HUES6 (cell line): ENCODE results near the gene ZNF566.

Source experiments
- H3K27ac ChIP-seq: 2 replicates; pipeline ENCODE4 v1.7.0; 2013; ENCODE audit warnings: low read depth, mild to moderate bottlenecking, low read length, inconsistent platforms
- H3K27me3 ChIP-seq: 2 replicates; pipeline ENCODE4 v1.6.1; 2013; ENCODE audit warnings: low read length; ENCODE audit not compliant: control insufficient read depth, insufficient read depth
- H3K36me3 ChIP-seq: 2 replicates; pipeline ENCODE4 v1.6.1; 2013; ENCODE audit warnings: low read length; ENCODE audit not compliant: control insufficient read depth, insufficient read depth
- H3K4me1 ChIP-seq: 2 replicates; pipeline ENCODE4 v1.6.1; 2013; ENCODE audit warnings: low read length; ENCODE audit not compliant: control insufficient read depth, insufficient read depth
- H3K4me3 ChIP-seq: 2 replicates; pipeline ENCODE4 v1.5.1; 2013; ENCODE audit warnings: low read depth, low read length
- H3K9ac ChIP-seq: one replicate; pipeline ENCODE4 v1.6.1; 2013; ENCODE audit warnings: mild to moderate bottlenecking, low read length
- H3K9me3 ChIP-seq: 2 replicates; pipeline ENCODE4 v1.6.1; 2013; ENCODE audit warnings: low read depth, low read length; ENCODE audit not compliant: control insufficient read depth, insufficient read depth

Gene ZNF566

GRCh38 chr19:36404498-36404897 is 84.9 kb downstream of the ZNF566 start:
- Histone ChIP-seq H3K9ac (no peak overlapping the region), H3K36me3 (peaks cover 71% of the 10 kb centered on the region), H3K27me3 (no peaks in the 10 kb centered on the region), H3K4me3 (no peak overlapping the region), H3K4me1 (no peaks in the 10 kb centered on the region), H3K27ac (no peak overlapping the region), H3K9me3 (peaks cover 7% of the 10 kb centered on the region; the same call in 1 of the 2 replicates)

- H3K9me3 ChIP-seq, result peaks cover 15% of the 10 kb centered on the region; the same call in 1 of the 2 replicates
- H3K4me3 ChIP-seq, result no peak overlapping the region
- H3K27ac ChIP-seq, result no peak overlapping the region
- H3K4me1 ChIP-seq, result no peaks in the 10 kb centered on the region
- H3K27me3 ChIP-seq, result no peaks in the 10 kb centered on the region
- peaks cover 54% of the 10 kb centered on the region for H3K36me3 ChIP-seq
- H3K9ac ChIP-seq, result no peak overlapping the region
Measured at GRCh38 chr19:36401475-36401874, 87.9 kb downstream of the ZNF566 start.

GRCh38 chr19:36398571-36398970 is 90.8 kb downstream of the ZNF566 start:
- Histone ChIP-seq H3K27me3 (no peaks in the 10 kb centered on the region), H3K36me3 (peaks cover 47% of the 10 kb centered on the region), H3K9ac (no peak overlapping the region), H3K9me3 (peaks cover 34% of the 10 kb centered on the region), H3K4me3 (no peak overlapping the region), H3K4me1 (no peaks in the 10 kb centered on the region), H3K27ac (no peak overlapping the region)
